Central memory CD4-positive, alpha-beta T cell (primary cell): ENCODE results near the gene SLC2A9.
"Not testable (repeated sequence)": the region's sequence is repeated elsewhere in the genome, so short reads cannot be mapped to it uniquely, and the experiment has no call there.

Experiments
- DNase-seq: peaks from one replicate; pipeline ENCODE4 v3.0.0; 2022

The SLC2A9 gene

GRCh38 chr4:9923195-9923812 lies 98.0 kb downstream of the SLC2A9 start:
- DNase-seq, result no peak

- DNase-seq, result no peak
Measured at GRCh38 chr4:9921326-9921725, 100.0 kb downstream of the SLC2A9 start.

- DNase-seq, result no peak
Measured at GRCh38 chr4:9920029-9920428, 101.3 kb downstream of the SLC2A9 start.

- DNase-seq, result no peak
Measured at GRCh38 chr4:9919047-9919446, 102.2 kb downstream of the SLC2A9 start.

- no peak for DNase-seq
Measured at GRCh38 chr4:9918484-9918883, 102.8 kb downstream of the SLC2A9 start.

GRCh38 chr4:9916937-9917336 lies 104.4 kb downstream of the SLC2A9 start:
- no peak for DNase-seq

GRCh38 chr4:9916346-9916745 lies 105.0 kb downstream of the SLC2A9 start:
- DNase-seq, result no peak

GRCh38 chr4:9913846-9914245 lies 107.5 kb downstream of the SLC2A9 start:
- no peak for DNase-seq

GRCh38 chr4:9906996-9907395 lies 114.3 kb downstream of the SLC2A9 start:
- no peak for DNase-seq

- DNase-seq, result no peak
Measured at GRCh38 chr4:9904976-9905587, 116.2 kb downstream of the SLC2A9 start.

GRCh38 chr4:9903317-9903716 lies 118.0 kb downstream of the SLC2A9 start:
- no peak for DNase-seq

- DNase-seq, result no peak
Measured at GRCh38 chr4:9901257-9901656, 120.0 kb downstream of the SLC2A9 start.

- not testable (repeated sequence) for DNase-seq
Measured at GRCh38 chr4:9900633-9901032, 120.7 kb downstream of the SLC2A9 start.

- no peak for DNase-seq
Measured at GRCh38 chr4:9899306-9900055, 121.8 kb downstream of the SLC2A9 start.

GRCh38 chr4:9898596-9899305 lies 122.5 kb downstream of the SLC2A9 start:
- DNase-seq, result no peak

- no peak for DNase-seq
Measured at GRCh38 chr4:9895333-9895705, 126.0 kb downstream of the SLC2A9 start.

- no peak for DNase-seq
Measured at GRCh38 chr4:9894644-9895332, 126.5 kb downstream of the SLC2A9 start.

GRCh38 chr4:9893329-9894108 lies 127.8 kb downstream of the SLC2A9 start:
- no peak for DNase-seq

GRCh38 chr4:9891740-9892139 lies 129.6 kb downstream of the SLC2A9 start:
- DNase-seq, result no peak

GRCh38 chr4:9891056-9891455 lies 130.2 kb downstream of the SLC2A9 start:
- DNase-seq, result no peak

GRCh38 chr4:9889306-9889705 lies 132.0 kb downstream of the SLC2A9 start:
- no peak for DNase-seq

GRCh38 chr4:9885958-9886357 lies 135.3 kb downstream of the SLC2A9 start:
- no peak for DNase-seq
